NCI-H1092 treated with DMSO at 0.1 percent for 48 hours (cell line): ENCODE measurements around the gene NELFB.
A peak's percentile ranks its signal among the peaks of the same experiment; 100 is the strongest.

ENCODE experiments used
- DNase-seq: peaks from one replicate; lab custom pipeline; 2025; lab: John Stamatoyannopoulos, UW

The NELFB gene

DNA sequence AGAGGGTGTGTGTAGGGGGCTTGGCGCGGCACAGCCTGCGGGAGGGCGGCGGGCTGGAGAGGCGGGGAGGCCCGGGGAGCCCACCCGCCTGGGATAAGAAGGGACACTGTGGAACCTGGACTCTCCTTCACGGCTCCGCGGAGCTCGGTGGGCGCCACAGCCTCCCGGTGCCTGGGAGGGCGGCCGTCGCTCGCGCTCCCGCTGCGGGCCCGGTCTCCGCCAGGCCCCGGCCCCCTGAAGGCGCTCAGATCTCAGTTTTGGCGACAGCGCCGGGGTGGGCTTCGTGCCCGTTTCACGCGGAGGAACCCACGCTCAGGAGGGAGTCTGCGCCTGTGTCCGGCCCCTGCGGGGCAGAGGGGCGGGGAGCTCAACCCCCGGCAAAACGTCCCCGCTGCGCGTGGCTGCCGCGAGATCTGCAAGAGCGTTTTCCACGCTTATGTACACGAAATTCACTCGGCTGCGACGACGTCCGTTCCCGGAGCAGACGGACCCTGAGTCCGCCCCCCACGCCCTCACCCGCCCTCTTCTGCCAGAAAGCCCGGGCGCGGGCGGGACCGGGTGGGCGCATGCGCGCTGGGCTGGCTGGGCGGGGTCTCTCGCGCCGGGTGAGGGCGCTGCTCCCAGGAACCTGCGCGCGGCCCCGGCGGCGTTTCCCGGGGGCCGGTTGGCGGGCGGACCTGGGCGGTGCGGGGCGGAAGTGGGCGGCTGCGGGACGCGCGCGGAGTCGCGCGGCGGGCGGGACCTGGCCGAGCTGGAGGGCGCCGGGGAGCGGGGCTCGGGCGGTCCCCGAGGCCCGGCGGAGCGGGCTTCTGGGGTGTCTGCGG, at the start of gene NELFB:
Gene NELFB (plus strand): TSS at position 704 of the 824 bp plus-strand sequence.
- peak; percentile 90 for DNase-seq

DNA sequence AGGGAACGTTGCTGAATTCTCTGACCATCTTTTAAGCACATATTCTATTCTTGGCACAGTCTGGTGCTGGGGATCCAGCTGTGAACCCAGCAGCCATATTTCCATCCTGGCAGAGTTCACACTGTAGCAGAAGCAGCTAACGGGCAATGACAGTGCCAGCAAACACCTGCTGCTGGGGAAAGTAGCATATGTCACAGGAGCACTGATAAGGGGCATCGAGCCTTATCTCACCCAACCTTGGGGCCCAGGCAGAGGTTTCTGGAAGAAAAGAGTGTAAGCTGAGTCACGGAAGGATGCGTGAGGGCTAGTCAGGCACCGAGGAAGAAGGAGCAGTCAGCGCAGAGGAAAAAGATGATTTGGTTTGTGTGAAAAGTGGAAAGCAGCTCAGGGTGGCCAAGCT, 48.5 kb upstream of the NELFB start:
- no peak for DNase-seq

DNA sequence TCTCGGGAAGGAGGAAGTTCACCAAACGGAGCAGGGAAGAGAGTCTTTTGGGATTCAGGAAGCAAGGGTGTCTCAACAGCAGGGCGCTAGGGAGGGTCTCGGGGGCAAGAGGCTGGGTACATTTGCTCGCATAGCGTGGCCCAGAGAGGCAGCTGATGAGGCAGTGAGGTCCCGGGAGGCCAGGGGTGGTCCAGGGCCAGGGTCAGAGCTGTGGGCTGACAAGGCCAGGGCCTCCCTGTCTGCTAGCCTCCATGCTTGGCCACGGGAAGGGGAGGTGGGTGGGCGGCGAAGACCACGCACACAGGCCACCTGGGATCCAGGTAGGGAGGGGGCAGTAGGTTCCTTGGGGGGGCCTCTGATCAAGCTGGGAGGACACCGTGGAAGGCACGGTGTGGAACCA, 43.6 kb upstream of the NELFB start:
- DNase-seq = no peak

DNA sequence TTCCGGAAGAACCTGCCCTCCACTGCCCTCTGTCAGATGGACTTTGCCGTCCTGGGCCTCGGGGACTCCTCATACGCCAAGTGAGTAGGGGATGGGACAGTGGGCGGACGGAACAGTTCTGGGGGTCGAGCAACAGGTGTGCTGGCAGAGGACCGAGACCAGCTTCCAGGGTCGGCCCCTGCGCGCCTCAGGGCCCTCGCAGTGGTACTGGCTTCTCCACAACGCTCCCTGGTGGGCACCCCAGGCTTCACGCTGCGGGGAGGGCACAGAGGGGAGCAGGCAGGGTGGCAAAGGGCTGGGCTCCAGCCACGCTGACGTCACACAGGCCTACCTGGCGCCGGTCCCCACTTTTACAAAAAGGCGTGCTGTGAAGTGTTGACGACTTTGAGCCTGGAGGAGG, 42.6 kb upstream of the NELFB start:
- DNase-seq = no peak

DNA sequence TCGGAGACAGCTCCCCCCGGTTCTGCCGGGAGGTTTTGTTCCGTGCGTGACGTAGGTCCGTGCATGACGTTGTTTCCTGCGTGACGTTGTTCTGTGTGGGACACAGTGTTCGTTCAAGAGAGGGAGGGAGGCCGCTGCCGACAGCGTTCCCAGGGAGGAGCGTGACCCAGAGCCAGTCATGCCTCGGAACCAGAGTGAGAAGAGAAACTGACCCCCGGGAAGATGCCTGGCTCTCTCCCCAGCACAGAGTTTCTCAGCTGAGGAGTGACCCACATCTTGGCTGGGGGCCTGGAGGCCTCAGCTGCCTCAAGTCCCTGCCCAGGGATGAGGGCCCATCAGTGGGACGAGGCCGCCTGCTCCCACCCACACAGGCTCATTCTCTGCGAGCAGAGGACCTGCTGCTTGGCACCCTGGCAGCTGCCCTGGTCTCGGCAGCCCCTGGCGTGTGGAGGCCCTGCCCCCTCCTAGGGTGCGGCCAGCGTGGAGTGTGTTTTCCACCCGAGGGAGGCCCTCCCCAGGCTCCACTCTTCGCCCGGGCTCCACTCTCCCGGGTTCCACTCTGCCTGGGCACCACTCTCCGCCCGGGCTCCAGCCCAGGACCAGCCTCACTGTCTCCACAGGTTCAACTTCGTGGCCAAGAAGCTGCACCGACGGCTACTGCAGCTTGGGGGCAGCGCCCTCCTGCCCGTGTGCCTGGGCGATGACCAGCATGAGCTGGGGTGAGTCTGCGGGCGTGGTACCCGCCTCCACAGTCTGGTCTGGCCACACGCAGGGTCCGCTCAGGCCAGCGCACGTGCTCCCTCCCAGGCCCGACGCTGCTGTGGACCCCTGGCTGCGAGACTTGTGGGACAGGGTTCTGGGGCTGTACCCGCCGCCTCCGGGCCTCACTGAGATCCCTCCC, 41.7 kb upstream of the NELFB start:
- DNase-seq = no peak

DNA sequence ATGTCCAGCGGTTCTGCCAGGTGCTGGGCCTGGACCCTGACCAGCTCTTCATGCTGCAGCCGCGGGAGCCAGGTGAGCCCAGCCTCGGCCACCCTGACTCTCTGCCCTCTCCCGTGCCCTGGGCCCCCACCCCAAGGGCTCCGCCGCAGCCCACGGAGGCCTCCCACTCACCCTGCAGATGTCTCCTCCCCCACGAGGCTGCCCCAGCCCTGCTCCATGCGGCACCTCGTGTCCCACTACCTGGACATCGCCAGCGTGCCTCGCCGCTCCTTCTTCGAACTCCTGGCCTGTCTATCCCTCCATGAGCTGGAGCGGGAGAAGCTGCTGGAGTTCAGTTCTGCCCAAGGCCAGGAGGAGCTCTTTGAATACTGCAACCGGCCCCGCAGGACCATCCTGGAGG, 40.5 kb upstream of the NELFB start:
- no peak for DNase-seq

DNA sequence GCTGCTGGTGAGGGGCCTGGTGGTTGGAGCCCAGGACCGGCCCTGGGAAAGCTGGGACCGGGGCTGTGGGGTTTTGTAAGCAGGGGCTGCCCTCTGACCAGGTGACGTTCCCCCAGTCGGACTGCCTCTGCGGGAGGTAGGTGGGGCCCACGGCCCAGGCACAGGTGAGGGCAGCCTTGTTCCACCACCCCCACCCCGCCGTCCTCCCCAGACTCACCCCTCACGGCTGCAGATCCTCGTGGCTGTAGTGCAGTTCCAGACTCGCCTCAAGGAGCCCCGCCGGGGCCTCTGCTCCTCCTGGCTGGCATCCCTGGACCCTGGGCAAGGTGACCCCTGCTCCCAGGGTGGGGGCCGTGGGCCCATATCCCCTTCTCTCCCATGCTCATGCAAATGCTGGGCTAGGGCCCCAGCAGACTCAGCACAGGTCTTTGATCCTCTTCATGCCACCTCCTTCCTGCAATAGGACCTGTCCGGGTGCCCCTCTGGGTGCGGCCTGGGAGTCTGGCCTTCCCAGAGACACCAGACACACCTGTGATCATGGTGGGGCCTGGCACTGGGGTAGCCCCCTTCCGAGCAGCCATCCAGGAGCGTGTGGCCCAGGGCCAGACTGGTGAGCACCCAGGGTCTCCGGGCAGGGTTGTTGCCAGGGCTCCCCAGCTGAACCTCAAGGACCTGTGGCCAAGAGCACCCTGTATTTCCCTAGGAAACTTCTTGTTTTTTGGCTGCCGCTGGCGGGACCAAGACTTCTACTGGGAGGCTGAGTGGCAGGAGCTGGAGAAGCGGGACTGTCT, 39.7 kb upstream of the NELFB start:
- no peak for DNase-seq

DNA sequence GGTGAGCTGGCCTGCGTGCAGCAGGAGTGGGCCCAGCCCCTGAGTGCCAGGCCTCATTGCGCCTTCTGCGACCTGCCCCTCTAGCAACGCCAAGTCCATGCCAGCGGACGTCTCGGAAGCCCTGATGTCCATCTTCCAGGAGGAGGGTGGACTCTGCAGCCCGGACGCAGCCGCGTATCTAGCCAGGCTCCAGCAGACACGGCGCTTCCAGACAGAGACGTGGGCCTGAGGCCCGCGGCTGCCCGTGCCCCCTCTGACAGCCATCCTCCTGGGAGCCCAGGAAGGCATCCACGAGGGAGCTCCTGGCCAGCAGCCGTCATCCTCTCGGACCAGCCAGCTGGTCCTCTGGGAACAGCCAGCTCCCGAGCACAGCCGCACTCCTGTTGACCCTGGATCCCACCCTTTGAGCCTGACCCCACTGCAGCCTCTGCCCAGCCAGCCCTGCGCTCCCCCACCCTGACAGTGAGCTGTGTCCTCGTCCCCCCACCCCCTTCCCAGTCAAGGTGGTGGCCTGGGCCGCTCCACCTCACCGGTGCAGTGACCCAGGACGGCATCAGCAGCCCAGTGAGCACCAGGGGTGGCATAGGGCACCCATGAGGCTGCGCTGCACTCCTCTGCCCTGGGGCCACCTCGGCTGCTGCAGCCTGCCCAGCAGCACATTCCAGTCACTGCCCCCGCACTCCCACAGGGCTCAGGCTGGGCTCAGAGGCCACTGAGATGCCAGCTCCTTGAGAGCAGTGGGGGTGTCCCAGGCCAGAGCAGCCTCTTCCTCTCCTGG, 38.8 kb upstream of the NELFB start:
- no peak for DNase-seq

DNA sequence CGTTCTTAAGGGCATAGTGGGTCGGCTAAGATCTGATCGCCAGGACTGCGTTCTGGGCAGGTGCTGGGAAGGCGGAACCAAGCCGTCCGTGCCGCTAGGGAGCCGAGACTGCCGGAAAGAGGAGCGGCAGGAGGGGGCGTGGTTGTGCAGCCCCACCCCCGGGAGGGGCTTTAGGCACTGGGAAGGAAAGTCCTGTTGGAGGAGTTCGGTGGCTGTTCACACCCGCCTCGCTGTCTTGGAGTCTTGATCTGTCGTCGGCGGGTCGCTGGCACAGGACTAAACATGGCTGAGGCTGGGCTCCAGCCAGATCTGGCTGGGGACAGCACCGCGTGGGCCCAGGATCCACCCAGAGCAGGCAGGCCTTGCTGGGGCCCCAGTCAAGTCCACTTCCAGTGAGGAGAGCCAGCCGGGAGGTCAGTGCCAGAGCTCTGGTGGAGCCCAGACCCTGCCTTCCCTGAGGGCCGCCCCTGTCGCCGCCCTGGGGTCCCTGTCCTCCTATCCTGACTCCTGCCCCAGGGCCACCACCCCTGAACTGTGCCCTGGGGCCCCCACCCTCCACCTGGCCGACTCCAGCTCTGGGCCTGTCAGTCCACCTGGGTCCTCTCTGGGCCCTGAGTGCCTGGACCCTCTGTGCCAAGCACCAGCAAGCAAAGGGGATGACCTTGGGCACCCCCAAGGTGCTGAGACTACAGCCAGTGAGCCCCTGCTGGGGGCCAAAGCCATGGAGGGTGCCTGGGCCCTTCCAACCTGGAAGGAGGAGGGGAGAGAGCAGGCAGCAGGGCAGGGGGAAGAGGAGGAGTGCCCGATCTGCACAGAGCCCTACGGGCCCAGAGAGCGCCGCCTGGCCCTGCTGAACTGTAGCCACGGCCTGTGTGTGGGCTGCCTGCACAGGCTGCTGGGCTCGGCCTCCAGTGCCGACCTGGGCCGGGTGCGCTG, 37.6 kb upstream of the NELFB start:
- no peak for DNase-seq

DNA sequence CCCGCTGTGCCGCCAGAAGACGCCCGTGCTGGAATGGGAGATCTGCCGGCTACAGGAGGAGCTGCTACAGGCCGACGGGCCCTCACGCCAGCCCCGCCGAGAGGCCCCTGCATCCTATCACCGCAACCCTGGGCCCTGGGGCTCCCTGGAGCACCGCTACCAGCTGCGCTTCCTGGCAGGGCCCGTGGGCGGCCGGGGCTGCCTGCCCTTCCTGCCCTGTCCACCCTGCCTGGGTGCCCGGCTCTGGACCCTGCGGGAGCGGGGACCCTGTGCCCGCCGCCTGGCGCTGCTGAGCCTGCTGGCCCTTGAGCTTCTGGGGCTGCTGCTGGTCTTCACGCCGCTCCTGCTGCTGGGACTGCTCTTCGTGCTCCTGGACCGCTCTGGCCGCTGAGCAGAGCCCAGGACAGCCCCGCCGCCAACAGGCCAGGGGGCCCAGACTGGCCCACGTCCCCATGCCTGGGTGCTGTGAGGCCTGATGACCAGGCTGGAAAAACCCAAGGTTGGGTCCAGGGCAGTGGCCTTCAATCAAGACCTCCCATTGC, 36.8 kb upstream of the NELFB start:
- DNase-seq = no peak

DNA sequence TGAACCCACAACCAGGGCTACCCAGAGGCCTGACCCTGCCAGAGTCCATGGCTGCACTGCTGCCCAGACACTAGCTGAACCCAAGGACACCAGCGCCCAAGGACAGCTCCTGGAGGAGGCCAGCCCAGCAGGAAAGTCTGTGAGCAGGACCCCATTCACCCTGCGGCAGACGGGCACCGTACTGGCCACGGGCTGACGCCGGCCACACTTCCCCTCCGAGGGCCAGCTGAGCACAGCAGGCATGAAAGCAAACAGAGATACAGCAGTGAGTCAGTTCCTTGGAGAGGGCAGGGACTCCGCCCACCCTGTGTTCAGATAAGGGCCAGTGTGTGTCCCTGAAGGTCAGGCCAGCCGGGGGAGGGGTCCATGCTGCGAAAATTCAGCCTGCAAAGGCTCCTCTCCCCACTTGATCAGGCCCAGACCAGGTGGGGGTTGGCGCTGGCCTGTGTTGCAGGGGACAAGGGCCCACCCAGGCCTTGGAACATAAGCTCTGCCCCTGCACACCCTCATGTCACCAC, 36.3 kb upstream of the NELFB start:
- no peak for DNase-seq

DNA sequence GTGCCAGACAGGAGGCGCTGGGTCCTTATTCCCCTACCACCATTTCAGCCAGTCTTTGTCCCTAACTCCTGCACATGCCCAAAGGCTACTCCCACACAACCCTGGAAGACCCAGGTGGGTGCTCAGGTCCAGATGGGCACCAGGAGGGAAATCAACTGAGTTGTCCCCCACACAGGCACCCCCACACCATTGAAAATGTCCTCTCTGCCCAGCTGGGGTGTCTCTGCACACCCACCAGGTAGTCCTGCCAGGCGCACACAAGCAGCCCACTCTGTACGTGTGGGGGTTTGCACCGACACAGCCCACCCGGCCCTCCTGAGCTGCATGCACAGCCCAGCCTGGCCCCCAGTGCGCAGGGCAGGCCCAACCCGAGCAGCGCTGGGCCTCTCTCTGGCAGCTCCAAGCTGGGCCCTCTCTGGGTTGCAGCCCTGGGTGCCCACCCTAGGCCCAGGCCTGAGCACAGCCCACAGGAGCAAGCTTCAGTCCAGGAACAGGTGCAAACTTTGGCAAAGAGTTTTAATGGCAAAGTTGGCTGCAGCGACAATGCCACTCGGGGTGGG, 35.3 kb upstream of the NELFB start:
- no peak for DNase-seq

DNA sequence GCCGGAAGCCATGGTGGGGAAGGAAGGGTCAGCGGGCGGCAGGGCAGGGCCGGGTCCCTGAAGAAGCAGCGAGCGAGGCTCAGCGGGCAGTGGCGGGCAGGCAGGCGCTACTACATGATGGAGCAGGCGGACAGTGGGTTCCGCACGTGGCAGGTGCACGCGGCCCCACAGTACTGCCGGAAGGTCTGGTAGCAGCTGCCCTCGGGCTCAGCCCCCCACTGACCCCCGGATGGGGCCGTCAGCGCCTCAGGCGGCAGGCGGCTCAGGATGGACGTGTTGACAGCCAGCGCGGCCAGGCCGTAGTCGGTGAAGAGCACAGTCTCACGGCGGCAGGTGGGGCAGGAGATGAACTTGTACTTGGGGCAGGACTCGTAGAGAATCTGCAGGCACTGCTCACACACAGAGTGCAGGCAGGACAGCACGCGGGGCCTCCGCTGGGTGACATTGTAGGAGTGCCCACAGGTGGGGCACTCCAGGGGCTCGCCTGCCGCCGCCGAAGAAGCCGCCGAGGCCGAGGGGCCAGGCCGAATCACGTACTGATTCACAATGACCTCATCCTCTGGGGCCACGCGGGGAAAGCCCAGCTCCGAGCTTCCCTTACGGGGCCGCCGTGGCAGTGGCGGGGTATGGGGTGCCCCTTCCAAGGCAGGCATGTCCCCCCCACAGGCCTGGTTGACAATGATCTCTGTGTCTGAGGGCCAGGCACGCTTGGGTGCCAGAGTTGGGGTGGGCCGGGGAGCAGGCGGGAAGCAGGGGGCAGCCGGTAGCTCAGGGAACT, 34.6 kb upstream of the NELFB start:
- no peak for DNase-seq

DNA sequence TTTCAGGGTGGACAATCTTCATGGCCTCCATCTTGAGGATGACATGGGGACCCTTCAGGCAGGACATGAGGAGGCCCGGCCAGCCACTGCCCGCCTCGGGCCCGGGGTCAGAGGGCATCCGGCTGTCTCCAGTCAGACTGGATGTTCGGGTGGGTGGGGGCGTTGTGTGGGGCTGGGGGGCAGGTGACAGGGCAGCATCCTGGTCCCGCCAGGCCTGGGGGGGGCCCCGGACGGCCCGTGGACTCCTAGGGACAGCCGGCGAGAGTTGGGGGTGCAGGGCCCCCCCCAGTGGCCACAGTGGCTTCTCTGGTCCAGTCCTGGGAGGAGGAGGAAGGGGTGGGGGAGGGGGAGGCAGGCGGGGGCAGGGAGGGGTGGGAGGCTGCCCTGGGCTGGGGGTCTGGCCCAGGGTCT, 34.0 kb upstream of the NELFB start:
- no peak for DNase-seq

DNA sequence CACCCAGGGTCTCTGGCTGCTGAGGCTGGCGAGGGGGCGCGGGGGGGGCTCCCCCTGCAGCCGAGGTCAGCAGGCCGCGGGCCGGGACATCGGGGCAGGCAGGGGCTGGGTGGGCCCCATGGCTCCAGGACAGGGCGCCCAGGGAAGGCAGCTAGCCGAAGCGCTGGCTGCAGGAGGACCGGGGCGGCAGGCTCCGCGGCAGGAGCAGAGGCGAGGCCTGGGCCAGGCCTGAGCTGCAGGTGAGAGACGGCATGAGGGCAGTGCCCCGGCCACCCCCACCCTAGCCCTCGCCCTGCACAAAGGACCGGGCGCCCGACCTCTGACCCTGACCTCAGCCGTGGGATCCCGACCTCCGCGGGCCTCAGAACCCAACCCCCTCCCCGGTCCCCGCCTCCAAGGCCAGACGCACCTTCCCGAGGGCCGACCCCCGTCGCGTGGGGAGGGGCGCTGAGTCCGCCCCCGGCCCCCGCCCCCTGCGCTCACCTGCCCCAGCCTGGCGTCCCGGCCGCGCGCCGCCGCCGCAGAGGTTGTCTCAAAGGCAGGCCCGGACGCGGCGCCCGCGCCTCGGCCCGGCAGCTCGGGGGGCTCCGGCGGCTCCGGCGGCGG, 33.5 kb upstream of the NELFB start:
- no peak for DNase-seq

DNA sequence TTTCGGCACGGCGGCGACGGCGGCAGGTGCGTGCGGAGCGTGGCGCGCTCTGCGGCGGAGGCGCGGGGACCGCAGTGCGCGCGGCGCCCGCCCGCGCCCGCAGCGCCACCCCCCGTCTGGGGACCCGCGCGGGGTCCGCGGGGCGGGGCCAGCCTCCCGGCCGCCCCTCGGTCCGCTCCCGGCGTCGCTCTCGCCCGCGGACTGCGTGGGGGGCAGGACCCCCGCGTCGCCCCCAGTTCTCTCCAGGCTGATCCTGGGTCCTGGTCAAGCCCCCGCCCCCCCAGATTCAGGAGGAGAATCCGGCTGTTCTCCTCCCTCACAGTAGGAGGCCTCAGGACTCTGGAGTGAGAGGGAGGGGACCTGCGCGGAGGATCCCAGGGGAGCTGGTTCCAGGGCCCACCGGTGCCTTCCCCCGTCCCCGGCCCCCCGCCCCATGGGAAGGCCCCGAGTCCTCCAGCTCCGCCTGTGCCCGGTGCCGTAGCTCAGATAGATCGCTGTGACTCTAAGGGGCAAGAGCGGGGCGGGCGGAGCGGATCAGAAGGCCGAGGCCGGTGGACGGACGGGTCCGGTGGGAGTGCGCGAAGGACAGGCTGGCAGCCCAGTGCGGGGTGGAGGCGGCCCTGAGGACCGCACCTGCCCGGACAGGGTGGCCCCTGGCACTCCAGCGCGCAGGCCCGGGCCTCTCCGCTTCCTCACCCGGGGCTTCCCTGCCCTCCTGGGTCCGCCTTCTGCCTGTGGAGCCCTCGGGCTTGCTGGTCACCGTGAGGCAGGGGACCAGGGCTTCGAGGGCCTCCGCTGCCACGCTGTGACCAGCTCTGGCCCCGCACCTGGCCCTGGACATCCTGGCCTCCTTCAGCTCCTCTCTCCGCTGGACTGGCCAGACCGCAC, 32.7 kb upstream of the NELFB start, which contains the start of gene RNF208:
Gene RNF208 (minus strand): TSS at position 51 of the 888 bp plus-strand sequence. CDS start 1,028 bp downstream, outside the sequence.
- peak; percentile 23 for DNase-seq
